Activated naive CD4-positive, alpha-beta T cell treated with anti-CD3 and anti-CD28 coated beads for 36 hours (primary cell): ENCODE results near the gene DOCK9. TPM values are rescaled to one million over a fixed set of nuclear protein-coding genes. Genes with fewer than 3 reads are reported as not detected.

Source experiments
- CTCF ChIA-PET: fragments of 350-600 bp; sonication (Branson Sonifier 250); formaldehyde crosslinking; loops from one replicate; lab custom pipeline; 2021; ENCODE audit warnings: antibody characterized with exemption; lab: Charles Lee
- DNase-seq: peaks from one replicate; pipeline ENCODE4 v3.0.0-alpha.2; 2020
- H3K27ac Mint-ChIP-seq: one replicate; pipeline ENCODE4 v1.8.0; 2021; ENCODE audit warnings: mild to moderate bottlenecking, mixed read lengths
- H3K27me3 Mint-ChIP-seq: one replicate; pipeline ENCODE4 v1.8.0; 2021; ENCODE audit warnings: low read depth, mixed read lengths
- H3K36me3 Mint-ChIP-seq: one replicate; pipeline ENCODE4 v1.8.0; 2021; ENCODE audit warnings: low read depth, mixed read lengths
- H3K4me1 Mint-ChIP-seq: one replicate; pipeline ENCODE4 v1.8.0; 2021; ENCODE audit warnings: low read depth, mixed read lengths
- H3K4me3 Mint-ChIP-seq: one replicate; pipeline ENCODE4 v1.8.0; 2021; ENCODE audit warnings: mild to moderate bottlenecking, moderate library complexity, mixed read lengths
- H3K9me3 Mint-ChIP-seq: one replicate; pipeline ENCODE4 v1.8.0; 2021; ENCODE audit warnings: mixed read lengths
- intact Hi-C: fragments of 100-400 bp; cut with micrococcal nuclease; formaldehyde crosslinking; loops from one replicate; pipeline ENCODE4 v1.15.1; 2023
- total RNA-seq, 2 experiments: library from RNA; stranded (reverse); gene quantifications; one replicate each; pipeline ENCODE4 v1.2.3, GENCODE V29; 2021

The DOCK9 gene
- total RNA-seq, 2 experiments from 2014 or later: 38.3 to 42.1 TPM

DNA sequence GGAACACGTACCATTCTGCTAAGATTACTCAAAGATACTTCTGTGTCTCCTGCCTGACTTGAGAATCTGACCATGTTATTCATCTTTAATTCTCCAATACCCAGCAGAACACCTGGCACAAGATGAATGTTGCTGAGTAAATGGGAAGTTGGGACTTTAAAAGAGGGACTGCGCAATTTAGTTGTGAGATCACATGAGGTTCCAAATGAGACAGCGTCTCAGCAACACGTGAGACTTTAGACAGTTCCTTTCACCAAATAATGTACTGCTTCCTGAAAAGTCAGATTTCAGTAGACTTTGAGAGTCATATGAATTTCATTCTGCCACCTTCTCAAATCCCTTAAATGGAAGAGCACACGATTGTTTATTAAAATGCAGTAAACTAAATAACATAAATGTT, 36.7 kb downstream of the DOCK9 start:
- Mint-ChIP-seq H3K4me3 (no peak overlapping the region), H3K9me3 (peaks cover under 1% of the 10 kb centered on the region), H3K36me3 (no peaks in the 10 kb centered on the region), H3K27ac (no peak overlapping the region), H3K4me1 (peaks cover 24% of the 10 kb centered on the region), H3K27me3 (no peaks in the 10 kb centered on the region)
- intact Hi-C loops: no loop called here
- CTCF ChIA-PET: no interaction called here
- no peak for DNase-seq

DNA sequence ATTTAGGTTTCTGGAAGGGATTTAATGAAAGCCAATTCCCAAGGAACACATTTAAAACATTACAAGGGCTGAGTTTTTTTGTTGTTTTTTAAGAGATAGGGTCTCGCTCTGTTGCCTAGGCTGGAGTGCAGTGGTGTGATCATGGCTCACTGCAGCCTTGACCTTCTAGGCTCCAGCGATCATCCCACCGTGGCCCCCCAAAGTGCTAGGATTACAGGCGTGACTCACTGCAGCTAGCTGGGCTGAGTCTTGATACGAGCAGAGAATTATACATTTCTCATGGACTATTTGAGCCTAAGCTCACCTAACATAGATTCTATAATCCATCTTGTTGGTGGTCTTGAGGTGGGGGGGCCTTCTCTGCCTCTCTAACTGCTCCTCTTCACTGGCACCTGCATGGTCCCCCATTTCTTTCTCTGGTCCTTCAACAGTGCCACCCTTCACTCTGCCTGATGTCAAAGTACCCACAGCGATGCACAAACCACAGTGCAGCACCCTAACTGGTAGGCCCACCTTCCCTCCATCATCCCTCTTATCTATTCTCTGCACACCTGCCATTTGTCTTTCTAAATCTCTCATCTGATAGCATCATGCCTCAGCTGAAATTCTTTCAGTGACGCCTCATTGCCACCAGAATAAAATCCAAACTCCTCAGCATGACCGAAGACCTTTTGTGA, 37.4 kb downstream of the DOCK9 start:
- no peak overlapping the region for H3K27ac Mint-ChIP-seq
- no peaks in the 10 kb centered on the region for H3K36me3 Mint-ChIP-seq
- peaks cover 21% of the 10 kb centered on the region for H3K4me1 Mint-ChIP-seq
- no peak overlapping the region for H3K4me3 Mint-ChIP-seq
- CTCF ChIA-PET: no interaction called here
- H3K27me3 Mint-ChIP-seq: no peaks in the 10 kb centered on the region
- DNase-seq: no peak
- intact Hi-C loops: no loop called here
- peaks cover 4% of the 10 kb centered on the region for H3K9me3 Mint-ChIP-seq

DNA sequence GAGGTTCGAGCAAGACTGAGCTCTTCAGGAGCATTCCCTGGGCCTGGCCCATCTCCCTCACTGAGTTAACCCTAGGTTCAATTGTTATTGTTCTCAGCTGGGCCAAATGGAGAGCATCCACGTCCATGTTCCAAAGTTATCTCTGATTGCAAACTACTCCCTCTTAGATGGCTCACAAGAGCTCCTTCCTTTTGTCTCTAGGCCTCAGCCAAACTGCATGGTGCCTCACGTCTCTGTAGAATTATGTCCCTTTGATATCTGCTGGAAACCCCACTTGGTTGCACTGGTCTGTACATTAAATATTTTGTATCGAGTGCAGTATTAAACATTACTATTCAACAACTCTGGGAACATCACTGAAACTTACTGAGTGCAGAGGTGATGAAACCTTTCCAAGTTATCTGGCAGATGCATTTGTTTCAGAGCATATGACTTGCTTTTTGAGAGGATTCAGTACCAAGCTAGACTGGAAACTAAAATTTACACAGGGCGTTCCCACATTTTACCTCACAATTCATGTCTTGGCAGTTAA, 38.1 kb downstream of the DOCK9 start:
- peaks cover 7% of the 10 kb centered on the region for H3K9me3 Mint-ChIP-seq
- H3K36me3 Mint-ChIP-seq: peaks cover 3% of the 10 kb centered on the region
- peaks cover 16% of the 10 kb centered on the region for H3K4me1 Mint-ChIP-seq
- H3K27ac Mint-ChIP-seq: no peak overlapping the region
- CTCF ChIA-PET: interaction anchor here (0.8 kb wide), 1 partner anchor 45 kb away, joined by 4 read pairs; no protein-coding TSS in a partner anchor
- DNase-seq: no peak
- no peak overlapping the region for H3K4me3 Mint-ChIP-seq
- H3K27me3 Mint-ChIP-seq: no peaks in the 10 kb centered on the region
- intact Hi-C loops: no loop called here

DNA sequence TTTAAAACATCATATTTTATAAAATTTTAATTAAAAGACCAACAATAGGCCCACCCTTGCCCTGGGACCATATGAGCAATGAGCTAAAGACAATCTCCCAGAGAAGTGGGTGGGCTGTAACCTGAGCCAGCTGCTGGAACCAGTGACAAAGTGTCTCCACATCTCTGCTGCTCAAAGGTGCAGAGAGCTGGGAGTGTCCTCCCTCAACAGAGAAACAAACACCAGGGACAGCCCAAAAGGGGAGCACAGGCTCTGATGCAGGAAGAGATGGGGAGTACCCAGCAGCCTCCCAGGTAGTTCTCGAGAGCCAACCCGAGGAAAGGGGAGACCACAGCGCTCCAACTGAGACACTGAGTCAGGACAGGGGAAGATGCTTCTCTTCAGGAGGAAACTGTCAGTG, 39.1 kb downstream of the DOCK9 start:
- Mint-ChIP-seq H3K27ac (no peak overlapping the region), H3K4me1 (peaks cover 16% of the 10 kb centered on the region), H3K27me3 (no peaks in the 10 kb centered on the region), H3K9me3 (peaks cover 15% of the 10 kb centered on the region), H3K36me3 (peaks cover 10% of the 10 kb centered on the region), H3K4me3 (no peak overlapping the region)
- CTCF ChIA-PET: no interaction called here
- intact Hi-C loops: no loop called here
- DNase-seq: no peak

DNA sequence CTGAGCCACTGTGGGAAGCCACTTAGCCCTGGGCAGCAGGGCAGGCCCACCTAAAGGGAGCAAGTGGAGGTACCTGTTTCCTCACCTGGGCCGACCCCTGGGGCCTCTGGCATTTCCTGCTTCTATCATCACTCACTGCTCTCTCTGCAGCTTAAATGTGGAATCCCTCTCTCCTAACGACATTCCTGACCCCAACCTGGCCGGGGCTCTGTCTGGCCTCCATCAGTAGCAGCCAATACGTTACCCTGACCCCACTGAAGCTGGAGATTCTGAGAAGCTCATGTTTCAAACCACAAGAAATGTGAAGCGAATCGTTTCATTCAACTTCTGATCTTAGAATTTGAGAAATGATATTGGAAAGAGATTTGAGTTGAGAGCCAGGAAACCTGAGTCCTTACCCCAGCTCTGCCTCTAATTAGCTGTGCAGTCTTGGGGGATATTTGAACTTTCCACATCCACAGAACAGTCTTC, 39.9 kb downstream of the DOCK9 start:
- Mint-ChIP-seq H3K9me3 (peaks cover 20% of the 10 kb centered on the region), H3K27ac (no peak overlapping the region), H3K4me1 (peaks cover 20% of the 10 kb centered on the region), H3K4me3 (no peak overlapping the region), H3K36me3 (peaks cover 15% of the 10 kb centered on the region), H3K27me3 (no peaks in the 10 kb centered on the region)
- no peak for DNase-seq
- CTCF ChIA-PET: no interaction called here
- intact Hi-C loops: no loop called here

DNA sequence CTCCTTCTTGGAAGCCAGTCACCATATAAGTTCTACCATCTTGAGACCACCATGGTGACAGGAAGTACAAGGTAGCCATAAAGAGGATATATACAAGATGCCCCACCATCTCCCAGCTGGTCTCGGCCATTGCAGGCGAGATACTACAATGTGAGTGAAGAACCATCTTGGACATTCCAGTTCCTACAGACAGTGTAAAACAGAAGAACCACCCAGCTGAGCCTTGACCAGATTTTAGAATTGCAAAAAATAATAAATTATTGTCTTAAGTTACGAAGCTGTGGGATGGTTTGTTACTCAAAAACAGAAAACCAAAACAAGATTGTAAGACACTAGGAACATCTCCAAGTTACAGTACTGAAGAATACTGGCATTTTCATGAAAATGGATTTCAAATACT, 43.6 kb downstream of the DOCK9 start:
- no peak overlapping the region for H3K4me3 Mint-ChIP-seq
- intact Hi-C loops: no loop called here
- H3K27me3 Mint-ChIP-seq: no peaks in the 10 kb centered on the region
- peaks cover 15% of the 10 kb centered on the region for H3K36me3 Mint-ChIP-seq
- H3K4me1 Mint-ChIP-seq: peaks cover 25% of the 10 kb centered on the region
- H3K9me3 Mint-ChIP-seq: peaks cover 20% of the 10 kb centered on the region
- no peak overlapping the region for H3K27ac Mint-ChIP-seq
- no peak for DNase-seq
- CTCF ChIA-PET: no interaction called here

DNA sequence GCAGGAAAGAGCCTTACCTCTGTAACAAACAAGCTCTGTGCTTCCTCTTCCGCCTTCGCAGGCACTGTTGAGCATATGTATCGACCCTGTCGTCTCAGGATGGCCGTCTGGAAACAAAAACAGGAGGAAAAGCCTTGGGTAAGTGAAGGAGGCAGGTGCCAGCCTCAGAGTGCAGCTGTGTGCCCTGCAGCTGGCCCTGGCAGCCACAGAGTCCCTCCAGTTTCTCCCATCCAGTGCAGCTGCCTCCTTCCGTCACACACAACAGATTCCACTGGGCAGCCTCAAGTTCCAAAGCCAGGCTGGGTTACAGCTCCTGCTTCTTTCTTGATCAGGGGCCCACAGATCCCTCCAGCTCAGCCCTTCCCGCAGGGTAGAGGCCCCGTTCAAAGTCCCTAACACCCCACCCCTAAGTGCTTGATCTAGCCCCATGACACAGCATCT, 47.7 kb downstream of the DOCK9 start:
- intact Hi-C loops: loop anchor here (2.0 kb wide), 1 partner anchor 53 kb away; no protein-coding TSS in a partner anchor
- Mint-ChIP-seq H3K9me3 (peaks cover 16% of the 10 kb centered on the region), H3K27me3 (no peaks in the 10 kb centered on the region), H3K4me1 (peaks cover 23% of the 10 kb centered on the region), H3K27ac (peak overlapping the region; percentile 84), H3K4me3 (peak overlapping the region; percentile 71), H3K36me3 (peaks cover 18% of the 10 kb centered on the region)
- peak; percentile 42 for DNase-seq
- CTCF ChIA-PET: interaction anchor here (0.9 kb wide), 1 partner anchor 140 kb away, joined by 3 read pairs; no protein-coding TSS in a partner anchor

DNA sequence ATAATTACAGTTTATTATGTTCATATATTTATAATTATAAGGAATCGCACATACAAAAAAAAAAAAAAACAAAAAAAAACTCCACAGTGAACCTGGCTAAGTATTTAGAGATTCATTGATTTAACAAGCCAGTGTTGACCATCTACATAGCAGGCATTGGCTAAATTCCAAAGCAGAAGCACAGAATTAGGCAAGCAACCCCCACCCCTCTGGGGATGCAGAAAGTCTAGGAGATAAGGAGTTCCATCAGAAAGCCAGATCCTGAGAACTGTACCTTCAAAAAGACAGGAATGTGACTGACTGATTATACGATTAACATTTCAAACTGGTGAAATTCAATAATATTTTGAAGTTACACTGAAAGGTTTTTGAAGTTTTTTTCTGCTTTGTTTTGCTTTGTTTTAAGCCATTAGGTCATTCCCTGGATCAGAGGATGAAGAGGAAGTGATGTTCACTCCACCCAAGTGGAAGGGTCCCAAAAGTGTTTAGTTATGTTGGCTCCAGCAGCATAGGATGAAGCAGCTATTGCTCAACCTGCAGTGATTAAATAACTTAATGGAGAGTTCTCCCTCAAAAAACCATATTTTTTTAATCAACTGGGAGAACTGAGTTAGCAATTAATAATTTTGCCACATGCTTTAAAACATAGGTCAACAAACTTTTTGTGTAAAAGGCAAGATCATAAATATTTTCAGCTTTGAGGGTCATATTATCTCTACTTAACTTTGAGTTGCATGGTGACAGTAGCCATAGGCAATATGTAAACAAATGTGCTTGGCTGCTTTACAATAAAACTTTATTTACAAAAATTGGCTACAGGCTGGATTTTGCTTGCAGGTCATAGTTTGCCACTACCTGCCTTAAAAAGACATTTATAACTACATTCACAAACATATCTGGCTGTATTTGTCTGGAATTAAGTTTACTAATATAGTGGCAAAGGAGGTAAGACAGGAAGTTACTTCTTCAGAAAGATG, 49.6 kb downstream of the DOCK9 start:
- Mint-ChIP-seq H3K9me3 (no peaks in the 10 kb centered on the region), H3K4me1 (peaks cover 20% of the 10 kb centered on the region), H3K27me3 (no peaks in the 10 kb centered on the region), H3K36me3 (peaks cover 5% of the 10 kb centered on the region), H3K27ac (no peak overlapping the region), H3K4me3 (no peak overlapping the region)
- CTCF ChIA-PET: interaction anchor here (0.6 to 0.7 kb wide), 2 partner anchors 41 to 273 kb away, joined by 3 read pairs; no protein-coding TSS in a partner anchor
- intact Hi-C loops: no loop called here
- DNase-seq: no peak

DNA sequence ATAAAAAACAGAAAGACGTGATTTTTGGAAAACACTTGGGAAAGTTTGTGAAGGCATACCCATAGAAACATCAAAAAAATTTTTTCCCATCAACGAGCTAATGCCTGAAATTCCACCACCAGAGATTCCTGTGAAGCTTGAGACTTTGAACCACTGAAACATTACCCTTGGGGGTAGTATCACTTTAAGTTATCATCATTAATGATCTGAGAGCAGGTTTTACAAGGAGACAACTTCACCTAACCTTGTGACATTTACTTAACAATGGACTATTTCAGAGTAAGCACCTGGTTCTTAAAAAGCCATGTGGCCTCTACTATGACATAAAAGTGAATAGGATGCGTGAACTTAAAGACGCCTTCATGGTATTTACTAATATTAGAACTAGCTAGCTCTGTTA, 51.9 kb downstream of the DOCK9 start:
- Mint-ChIP-seq H3K27me3 (no peaks in the 10 kb centered on the region), H3K36me3 (peaks cover 17% of the 10 kb centered on the region), H3K27ac (no peak overlapping the region), H3K4me3 (no peak overlapping the region), H3K4me1 (peaks cover 19% of the 10 kb centered on the region), H3K9me3 (no peaks in the 10 kb centered on the region)
- intact Hi-C loops: no loop called here
- CTCF ChIA-PET: interaction anchor here (1.3 kb wide), 1 partner anchor 38 kb away, joined by 3 read pairs; no protein-coding TSS in a partner anchor
- no peak for DNase-seq

DNA sequence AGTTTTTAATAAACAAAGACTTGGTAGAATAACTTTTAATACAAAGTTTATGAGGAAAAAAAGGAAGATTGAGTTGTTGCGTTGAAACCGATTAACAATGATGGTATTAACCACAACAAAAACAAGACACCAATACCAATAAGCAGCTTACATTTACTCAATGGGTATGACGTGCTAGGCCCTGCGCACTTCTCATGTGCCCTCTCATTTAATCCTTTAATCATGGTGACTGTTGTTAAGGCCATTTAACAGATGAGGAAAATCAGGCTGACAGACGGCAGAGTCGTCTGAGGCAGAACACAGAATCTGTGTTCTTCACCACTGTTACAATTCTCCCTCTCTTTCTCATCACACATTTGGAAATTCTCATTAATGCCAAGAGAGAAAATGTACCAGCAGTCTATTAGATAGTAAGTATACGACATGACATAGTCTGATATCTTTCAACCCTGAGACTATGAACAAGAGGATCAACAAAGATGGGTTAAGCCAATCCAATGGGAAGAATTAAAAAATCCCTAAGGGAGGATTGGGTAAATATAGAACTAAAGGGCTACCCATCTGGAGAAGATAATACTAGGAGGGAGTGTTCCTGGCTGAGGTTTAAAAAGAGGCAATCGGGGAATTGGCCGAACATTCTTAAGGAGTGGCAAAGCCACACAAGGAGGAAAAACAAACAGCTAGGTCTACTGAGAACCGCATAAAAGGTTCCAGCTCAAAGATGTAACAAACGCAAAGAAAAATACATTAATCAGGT, 54.0 kb downstream of the DOCK9 start:
- peaks cover 24% of the 10 kb centered on the region for H3K36me3 Mint-ChIP-seq
- no peaks in the 10 kb centered on the region for H3K9me3 Mint-ChIP-seq
- CTCF ChIA-PET: interaction anchor here (0.5 kb wide), 1 partner anchor 23 kb away, joined by 7 read pairs; no protein-coding TSS in a partner anchor
- intact Hi-C loops: no loop called here
- H3K4me1 Mint-ChIP-seq: peaks cover 23% of the 10 kb centered on the region
- no peak overlapping the region for H3K4me3 Mint-ChIP-seq
- H3K27me3 Mint-ChIP-seq: no peaks in the 10 kb centered on the region
- DNase-seq: no peak
- no peak overlapping the region for H3K27ac Mint-ChIP-seq

DNA sequence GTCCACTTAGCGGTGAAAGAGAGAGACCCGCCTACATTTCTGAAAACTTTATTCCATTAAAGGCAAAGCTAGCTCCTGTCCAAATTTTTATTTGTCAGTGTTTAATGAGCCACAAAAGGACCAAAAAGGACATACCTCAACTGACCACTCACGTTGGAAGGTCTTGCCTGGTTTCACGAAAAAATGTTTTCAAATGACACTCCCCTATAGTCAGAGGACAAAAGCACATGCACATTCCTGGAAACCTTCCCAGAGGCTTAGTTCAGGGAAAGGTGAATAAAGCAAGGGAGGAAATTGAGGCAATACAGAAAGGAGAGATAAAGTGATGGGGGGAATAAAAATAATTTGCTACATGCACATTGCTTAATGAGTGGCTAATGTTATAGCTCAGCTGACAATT, 55.6 kb downstream of the DOCK9 start:
- CTCF ChIA-PET: interaction anchor here (0.7 kb wide), 1 partner anchor 129 kb away, joined by 4 read pairs; no protein-coding TSS in a partner anchor
- Mint-ChIP-seq H3K4me1 (peaks cover 27% of the 10 kb centered on the region), H3K27me3 (no peaks in the 10 kb centered on the region), H3K9me3 (no peaks in the 10 kb centered on the region), H3K36me3 (peaks cover 29% of the 10 kb centered on the region), H3K27ac (no peak overlapping the region), H3K4me3 (no peak overlapping the region)
- no peak for DNase-seq
- intact Hi-C loops: no loop called here
